HUES64 (cell line): Measurements from ENCODE around the gene CAPRIN2. TPM values are rescaled to one million over a fixed set of nuclear protein-coding genes. Genes with fewer than 3 reads are reported as not detected.

Experiments
- H3K27ac ChIP-seq: 2 replicates; pipeline ENCODE4 v1.7.0; 2013; ENCODE audit warnings: low read depth, low read length, inconsistent platforms
- H3K27me3 ChIP-seq: 2 replicates; pipeline ENCODE4 v1.6.1; 2013; ENCODE audit warnings: mild to moderate bottlenecking, low read length; ENCODE audit not compliant: insufficient read depth
- H3K36me3 ChIP-seq: 2 replicates; pipeline ENCODE4 v1.6.1; 2013; ENCODE audit warnings: mild to moderate bottlenecking, low read length; ENCODE audit not compliant: insufficient read depth
- H3K4me1 ChIP-seq: 2 replicates; pipeline ENCODE4 v1.6.1; 2013; ENCODE audit warnings: mild to moderate bottlenecking, low read length, moderate library complexity; ENCODE audit not compliant: insufficient read depth
- H3K4me3 ChIP-seq: 2 replicates; pipeline ENCODE4 v1.5.1; 2013; ENCODE audit warnings: mild to moderate bottlenecking, low read length, moderate library complexity
- H3K9ac ChIP-seq: 2 replicates; pipeline ENCODE4 v1.6.1; 2013; ENCODE audit warnings: mild to moderate bottlenecking, low read depth, low read length
- H3K9me3 ChIP-seq: 2 replicates; pipeline ENCODE4 v1.6.1; 2013; ENCODE audit warnings: low read depth, low read length; ENCODE audit not compliant: insufficient read depth
- WGBS: fragments of 150-250, 120-280 bp; methylation state at CpG from one replicate; pipeline ENCODE4 v1.1.7; 2013; ENCODE audit warnings: missing lambda C conversion rate; 5-methylcytosine and 5-hydroxymethylcytosine counted together
- polyA plus RNA-seq, 2 experiments: library from polyadenylated mRNA; stranded (reverse); fragments of 50-300 nt; gene quantifications; one replicate each; pipeline ENCODE4 v1.2.3, GENCODE V29; 2013

CAPRIN2 gene, protein sequence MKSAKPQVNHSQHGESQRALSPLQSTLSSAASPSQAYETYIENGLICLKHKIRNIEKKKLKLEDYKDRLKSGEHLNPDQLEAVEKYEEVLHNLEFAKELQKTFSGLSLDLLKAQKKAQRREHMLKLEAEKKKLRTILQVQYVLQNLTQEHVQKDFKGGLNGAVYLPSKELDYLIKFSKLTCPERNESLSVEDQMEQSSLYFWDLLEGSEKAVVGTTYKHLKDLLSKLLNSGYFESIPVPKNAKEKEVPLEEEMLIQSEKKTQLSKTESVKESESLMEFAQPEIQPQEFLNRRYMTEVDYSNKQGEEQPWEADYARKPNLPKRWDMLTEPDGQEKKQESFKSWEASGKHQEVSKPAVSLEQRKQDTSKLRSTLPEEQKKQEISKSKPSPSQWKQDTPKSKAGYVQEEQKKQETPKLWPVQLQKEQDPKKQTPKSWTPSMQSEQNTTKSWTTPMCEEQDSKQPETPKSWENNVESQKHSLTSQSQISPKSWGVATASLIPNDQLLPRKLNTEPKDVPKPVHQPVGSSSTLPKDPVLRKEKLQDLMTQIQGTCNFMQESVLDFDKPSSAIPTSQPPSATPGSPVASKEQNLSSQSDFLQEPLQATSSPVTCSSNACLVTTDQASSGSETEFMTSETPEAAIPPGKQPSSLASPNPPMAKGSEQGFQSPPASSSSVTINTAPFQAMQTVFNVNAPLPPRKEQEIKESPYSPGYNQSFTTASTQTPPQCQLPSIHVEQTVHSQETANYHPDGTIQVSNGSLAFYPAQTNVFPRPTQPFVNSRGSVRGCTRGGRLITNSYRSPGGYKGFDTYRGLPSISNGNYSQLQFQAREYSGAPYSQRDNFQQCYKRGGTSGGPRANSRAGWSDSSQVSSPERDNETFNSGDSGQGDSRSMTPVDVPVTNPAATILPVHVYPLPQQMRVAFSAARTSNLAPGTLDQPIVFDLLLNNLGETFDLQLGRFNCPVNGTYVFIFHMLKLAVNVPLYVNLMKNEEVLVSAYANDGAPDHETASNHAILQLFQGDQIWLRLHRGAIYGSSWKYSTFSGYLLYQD
- polyA plus RNA-seq (2013, experiment 1 of 2), result 34.5 TPM
- 41.1 TPM for polyA plus RNA-seq (2013, experiment 2 of 2)

- Histone ChIP-seq H3K9me3 (no peaks in the 10 kb centered on the region), H3K27me3 (no peaks in the 10 kb centered on the region), H3K9ac (peak within 1 kb of the TSS; percentile 70), H3K4me1 (peaks cover 21% of the 10 kb centered on the region), H3K36me3 (peaks cover 15% of the 10 kb centered on the region; the same call in 1 of the 2 replicates), H3K27ac (peak within 1 kb of the TSS; percentile 75), H3K4me3 (peak within 1 kb of the TSS; percentile 76)
- WGBS, result under 1% methylated on average over 72 of the region's 72 CpGs
These were observed at the start of gene CAPRIN2 for GRCh38 chr12:30754750-30755394. TSS of gene CAPRIN2 (minus strand) at chr12:30754951. CDS start at chr12:30753520, 1,431 bp downstream.

- 88% methylated on average over 3 of the region's 4 CpGs for WGBS
- H3K4me1 ChIP-seq, result peaks cover 17% of the 10 kb centered on the region
- no peak overlapping the region for H3K9ac ChIP-seq
- no peak overlapping the region for H3K27ac ChIP-seq
- peaks cover 10% of the 10 kb centered on the region; the same call in 1 of the 2 replicates for H3K27me3 ChIP-seq
- no peak overlapping the region for H3K4me3 ChIP-seq
- H3K36me3 ChIP-seq, result peaks cover 27% of the 10 kb centered on the region
- peaks cover 2% of the 10 kb centered on the region; the same call in 1 of the 2 replicates for H3K9me3 ChIP-seq
These were observed 42.9 kb upstream of the CAPRIN2 start for GRCh38 chr12:30797689-30798088.

DNA sequence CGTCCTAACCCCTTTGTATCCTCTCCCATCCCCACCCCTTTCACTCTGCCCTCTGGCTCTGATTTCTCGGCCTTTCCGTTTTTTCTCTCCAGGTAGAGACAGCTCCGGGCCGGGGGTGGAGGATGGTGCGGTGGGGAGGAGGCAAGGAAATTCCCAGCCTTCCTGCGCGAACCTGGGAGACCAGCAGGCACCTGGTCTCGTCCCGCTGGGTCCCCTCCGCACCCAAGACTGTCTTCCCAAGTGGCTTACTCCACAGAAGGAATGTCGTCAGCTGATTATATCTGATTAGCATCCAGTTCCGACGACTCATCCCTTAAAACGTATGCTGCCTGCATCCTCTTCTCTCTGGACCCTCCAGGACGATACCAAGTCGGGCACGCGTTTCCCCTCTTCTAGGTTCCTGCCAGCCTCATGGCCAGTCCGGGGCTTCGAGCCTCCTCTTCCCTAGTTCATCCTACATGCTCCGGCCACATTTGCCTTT is 42.2 kb upstream of the CAPRIN2 start:
- Histone ChIP-seq H3K27me3 (peaks cover 10% of the 10 kb centered on the region; the same call in 1 of the 2 replicates), H3K27ac (peak overlapping the region; percentile 95), H3K9me3 (no peaks in the 10 kb centered on the region), H3K9ac (peak overlapping the region; percentile 53; the same call in 1 of the 2 replicates), H3K4me3 (peak overlapping the region; percentile 65), H3K4me1 (peaks cover 21% of the 10 kb centered on the region), H3K36me3 (peaks cover 23% of the 10 kb centered on the region)
- 17% methylated on average over 21 of the region's 22 CpGs for WGBS

DNA sequence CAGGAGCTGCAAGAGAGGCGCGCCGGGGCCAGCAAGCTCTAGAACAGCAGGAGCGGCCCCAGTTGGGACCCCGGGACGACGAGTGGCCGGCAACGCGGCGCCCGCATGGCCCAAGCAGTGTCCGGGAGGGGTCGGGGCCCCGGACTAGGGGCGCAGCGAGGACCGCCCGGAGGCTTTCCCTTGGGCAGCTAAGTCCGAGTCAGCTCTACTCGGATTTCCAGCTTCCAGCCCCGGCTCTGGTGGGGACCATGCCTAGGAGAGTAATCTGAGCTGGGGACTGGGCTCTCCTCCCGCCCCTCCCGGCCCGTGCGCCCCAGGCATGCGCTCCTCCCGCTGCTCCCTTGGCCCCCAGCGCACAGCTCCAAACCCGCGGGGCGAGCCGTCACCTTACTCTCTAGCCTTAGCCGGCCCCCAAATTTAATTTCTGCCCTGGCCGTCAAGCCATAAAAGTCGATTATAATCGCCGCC is 41.6 kb upstream of the CAPRIN2 start:
- Histone ChIP-seq H3K4me3 (peak overlapping the region; percentile 65), H3K27ac (peak overlapping the region; percentile 95), H3K4me1 (peaks cover 21% of the 10 kb centered on the region), H3K36me3 (peaks cover 18% of the 10 kb centered on the region), H3K9me3 (no peaks in the 10 kb centered on the region), H3K9ac (peak overlapping the region; percentile 82), H3K27me3 (peaks cover 10% of the 10 kb centered on the region; the same call in 1 of the 2 replicates)
- WGBS, result under 1% methylated on average over 38 of the region's 38 CpGs

DNA sequence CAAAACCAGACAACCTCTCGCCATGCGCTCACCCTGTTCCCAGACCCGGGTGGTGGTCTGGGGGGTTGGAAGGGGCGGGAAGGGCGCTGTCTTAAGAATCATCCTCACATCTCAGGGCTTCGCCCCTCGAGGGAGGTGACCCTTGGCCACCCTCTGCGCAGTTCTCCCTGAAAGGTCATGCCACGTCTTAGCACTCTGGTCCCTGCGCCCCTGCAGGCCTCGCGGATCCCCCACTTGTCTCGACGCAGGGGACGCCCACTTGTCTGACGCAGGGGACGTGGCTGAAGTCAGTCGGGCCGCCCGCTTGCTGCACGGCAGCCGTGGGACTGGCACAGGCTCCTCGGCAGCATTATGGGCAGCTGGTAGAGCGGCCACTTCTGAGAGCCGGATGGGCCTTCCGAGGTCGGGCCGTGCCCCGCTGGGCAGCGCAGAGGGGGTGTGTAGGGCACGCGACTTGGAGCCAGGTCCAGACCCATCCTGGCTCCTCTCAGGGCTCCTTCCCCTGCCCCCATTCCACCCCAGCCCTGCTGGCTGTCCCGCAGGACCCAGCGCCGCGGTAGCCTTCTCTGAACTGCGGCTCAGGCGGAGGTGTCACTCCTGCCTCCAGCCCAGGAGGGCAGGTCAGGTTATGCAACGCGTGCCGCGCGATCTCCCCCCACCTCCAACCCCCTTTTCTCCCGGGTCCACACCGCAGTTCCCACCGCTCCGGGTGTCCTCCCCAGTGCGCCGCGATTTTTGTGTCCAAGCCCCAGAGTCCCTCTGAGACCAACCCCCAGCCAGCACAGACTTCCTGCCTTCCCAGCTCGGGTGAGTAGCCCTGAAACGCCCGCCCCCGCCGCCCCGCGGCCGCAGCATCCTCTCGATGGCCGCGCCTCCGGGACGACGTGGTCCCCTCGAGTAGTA is 40.9 kb upstream of the CAPRIN2 start:
- H3K36me3 ChIP-seq, result peaks cover 11% of the 10 kb centered on the region; the same call in 1 of the 2 replicates
- H3K27me3 ChIP-seq, result peaks cover 10% of the 10 kb centered on the region; the same call in 1 of the 2 replicates
- no peaks in the 10 kb centered on the region for H3K9me3 ChIP-seq
- H3K4me1 ChIP-seq, result peaks cover 21% of the 10 kb centered on the region
- under 1% methylated on average over 65 of the region's 65 CpGs for WGBS
- H3K4me3 ChIP-seq, result peak overlapping the region; percentile 65
- H3K9ac ChIP-seq, result peak overlapping the region; percentile 82
- peak overlapping the region; percentile 95 for H3K27ac ChIP-seq

- Histone ChIP-seq H3K27ac (peak overlapping the region; percentile 95), H3K4me1 (peaks cover 21% of the 10 kb centered on the region), H3K4me3 (peak overlapping the region; percentile 65), H3K36me3 (peaks cover 2% of the 10 kb centered on the region; the same call in 1 of the 2 replicates), H3K9me3 (no peaks in the 10 kb centered on the region), H3K27me3 (peaks cover 10% of the 10 kb centered on the region; the same call in 1 of the 2 replicates), H3K9ac (peak overlapping the region; percentile 60; the same call in 1 of the 2 replicates)
- WGBS, result 49% methylated on average over 13 of the region's 13 CpGs
These were observed 40.0 kb upstream of the CAPRIN2 start for GRCh38 chr12:30794591-30795409.

DNA sequence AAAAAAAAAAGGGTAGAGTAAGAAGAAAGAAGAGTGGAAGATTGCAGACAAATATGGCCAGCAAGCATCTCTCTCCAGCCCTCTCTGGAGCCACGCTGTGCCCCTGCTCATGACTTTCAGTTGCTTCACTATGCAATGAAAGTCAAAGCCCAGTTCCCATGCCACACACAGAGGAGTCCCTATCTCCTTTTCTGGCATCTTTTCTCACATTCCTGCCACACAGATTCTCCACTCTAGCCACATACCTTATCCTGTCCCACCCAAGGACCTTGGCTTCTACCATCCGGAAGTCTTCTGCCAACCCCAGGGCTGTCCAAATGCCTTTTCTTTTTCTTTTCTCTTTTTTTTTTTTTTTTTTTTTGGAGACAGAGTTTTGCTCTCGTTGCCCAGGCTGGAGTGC is 39.3 kb upstream of the CAPRIN2 start:
- Histone ChIP-seq H3K9me3 (no peaks in the 10 kb centered on the region), H3K27me3 (peaks cover 10% of the 10 kb centered on the region; the same call in 1 of the 2 replicates), H3K9ac (no peak overlapping the region), H3K36me3 (no peaks in the 10 kb centered on the region; the same call in 1 of the 2 replicates), H3K4me3 (no peak overlapping the region), H3K4me1 (peaks cover 21% of the 10 kb centered on the region), H3K27ac (no peak overlapping the region; the same call in 1 of the 2 replicates)
- 87% methylated on average over 3 of the region's 3 CpGs for WGBS

DNA sequence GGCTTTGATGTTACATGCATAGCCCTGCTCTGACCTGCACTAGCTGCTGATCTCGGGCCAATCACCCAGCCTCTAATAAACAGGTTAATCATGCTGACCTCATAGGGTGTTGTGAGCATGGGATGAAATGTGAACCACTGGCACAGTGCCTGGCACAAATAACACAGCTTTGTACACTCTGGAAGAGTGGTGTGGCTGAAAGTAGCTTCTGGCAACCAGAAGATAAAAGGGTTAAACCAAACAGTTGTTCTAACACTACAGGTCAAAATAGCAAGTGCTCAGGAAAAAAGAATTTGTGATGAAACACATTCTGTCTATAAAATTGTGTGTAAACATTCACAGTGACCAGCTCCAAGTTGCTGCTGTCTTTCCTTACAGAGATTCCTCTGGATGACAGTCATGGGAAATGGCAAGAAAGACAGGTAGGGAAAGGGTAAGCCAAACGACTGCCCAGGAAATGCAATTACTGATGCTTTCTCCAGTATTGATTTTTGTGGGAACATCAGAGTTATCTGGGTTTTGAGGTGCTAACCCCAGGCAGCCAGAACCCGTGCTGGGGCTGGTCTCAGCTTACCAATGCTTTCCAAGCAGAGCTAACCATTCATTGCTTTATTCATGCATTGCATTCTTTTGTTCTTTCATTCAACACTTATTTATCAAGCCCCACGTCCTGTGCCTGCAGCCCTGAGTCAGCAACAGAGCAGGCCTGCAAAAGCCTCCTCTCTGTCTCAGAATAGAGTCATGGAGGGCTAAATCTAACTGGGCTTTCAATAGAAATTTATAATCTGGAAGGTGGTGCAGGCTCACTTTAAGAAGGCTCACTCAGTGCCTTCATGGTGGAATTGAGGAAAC is 38.1 kb upstream of the CAPRIN2 start:
- 30% methylated on average over 4 of the region's 4 CpGs for WGBS
- Histone ChIP-seq H3K4me3 (no peak overlapping the region), H3K36me3 (no peaks in the 10 kb centered on the region), H3K9me3 (no peaks in the 10 kb centered on the region), H3K27ac (peak overlapping the region; percentile 83), H3K4me1 (peaks cover 21% of the 10 kb centered on the region), H3K9ac (peak overlapping the region; percentile 24; the same call in 1 of the 2 replicates), H3K27me3 (peaks cover 9% of the 10 kb centered on the region; the same call in 1 of the 2 replicates)
